NCI-H187 treated with DMSO at 0.1 percent for 48 hours (cell line): ENCODE measurements around the gene CNOT6L.

Source experiments
- DNase-seq: peaks from one replicate; lab custom pipeline; 2025; lab: John Stamatoyannopoulos, UW

Gene CNOT6L

DNA sequence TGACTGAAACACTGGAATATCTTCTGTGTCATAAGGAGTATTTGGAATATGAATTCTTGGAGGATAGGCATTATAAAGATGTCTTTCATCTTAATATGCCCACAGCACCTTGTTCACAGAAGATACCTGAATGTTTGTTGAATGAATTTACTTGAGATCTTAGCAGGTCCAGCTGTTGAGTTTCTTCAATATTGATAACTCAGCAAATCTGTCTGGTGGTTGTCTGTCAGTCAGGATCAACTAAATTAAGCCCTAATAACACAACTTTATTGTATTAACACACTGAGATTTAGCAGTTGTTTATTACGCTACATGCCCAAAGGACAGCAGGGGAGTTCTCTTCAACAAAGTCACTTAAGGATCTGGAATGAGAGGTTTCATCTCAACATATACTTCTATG, 106.5 kb downstream of the CNOT6L start:
- DNase-seq = no peak

- no peak for DNase-seq
Observed at GRCh38 chr4:77711469-77711868, 107.7 kb downstream of the CNOT6L start.

- DNase-seq = no peak
Observed at GRCh38 chr4:77710684-77711083, 108.5 kb downstream of the CNOT6L start.

DNA sequence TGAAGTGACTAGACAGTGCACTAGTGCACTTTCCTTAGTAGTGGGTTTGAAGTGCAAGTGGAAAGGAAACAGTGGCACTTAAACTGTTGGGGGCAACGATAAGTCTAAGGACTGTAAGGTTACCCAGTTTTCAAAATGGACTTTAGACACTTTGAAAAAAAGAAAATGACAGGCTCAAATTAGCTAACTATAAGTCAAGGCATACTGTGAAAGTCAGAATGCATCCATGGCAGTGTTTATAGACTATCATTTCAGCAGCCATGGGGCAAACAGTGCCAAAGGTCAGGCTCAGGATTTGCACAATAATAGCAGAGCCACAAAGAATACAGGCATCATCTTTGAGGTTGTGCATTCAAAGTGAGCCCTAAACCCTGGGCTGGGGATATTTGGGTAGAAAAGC, 109.1 kb downstream of the CNOT6L start:
- DNase-seq = no peak

GRCh38 chr4:77706717-77707116, 112.5 kb downstream of the CNOT6L start:
- no peak for DNase-seq

DNA sequence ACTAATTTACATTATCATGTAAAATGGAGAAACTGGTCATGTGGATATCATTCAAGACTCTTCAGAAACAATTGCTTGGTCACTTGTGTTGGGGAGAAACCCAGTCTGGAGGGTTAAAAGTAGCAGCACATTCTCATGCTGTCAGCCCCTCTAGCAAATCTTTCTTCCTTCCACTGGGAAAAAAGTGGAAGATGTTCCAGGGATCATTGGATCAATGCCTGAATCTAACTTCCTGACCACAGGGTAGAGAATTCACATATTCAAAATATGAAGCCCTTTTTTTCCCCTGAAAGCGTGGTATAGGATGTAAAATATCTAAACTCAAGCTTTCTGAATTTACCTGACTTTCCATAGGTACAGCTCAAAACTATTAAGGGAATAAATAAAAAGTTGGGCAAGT, 115.5 kb downstream of the CNOT6L start:
- DNase-seq = no peak

- no peak for DNase-seq
Observed at GRCh38 chr4:77701121-77701520, 118.0 kb downstream of the CNOT6L start.

GRCh38 chr4:77699731-77700210, 119.4 kb downstream of the CNOT6L start:
- DNase-seq = no peak

DNA sequence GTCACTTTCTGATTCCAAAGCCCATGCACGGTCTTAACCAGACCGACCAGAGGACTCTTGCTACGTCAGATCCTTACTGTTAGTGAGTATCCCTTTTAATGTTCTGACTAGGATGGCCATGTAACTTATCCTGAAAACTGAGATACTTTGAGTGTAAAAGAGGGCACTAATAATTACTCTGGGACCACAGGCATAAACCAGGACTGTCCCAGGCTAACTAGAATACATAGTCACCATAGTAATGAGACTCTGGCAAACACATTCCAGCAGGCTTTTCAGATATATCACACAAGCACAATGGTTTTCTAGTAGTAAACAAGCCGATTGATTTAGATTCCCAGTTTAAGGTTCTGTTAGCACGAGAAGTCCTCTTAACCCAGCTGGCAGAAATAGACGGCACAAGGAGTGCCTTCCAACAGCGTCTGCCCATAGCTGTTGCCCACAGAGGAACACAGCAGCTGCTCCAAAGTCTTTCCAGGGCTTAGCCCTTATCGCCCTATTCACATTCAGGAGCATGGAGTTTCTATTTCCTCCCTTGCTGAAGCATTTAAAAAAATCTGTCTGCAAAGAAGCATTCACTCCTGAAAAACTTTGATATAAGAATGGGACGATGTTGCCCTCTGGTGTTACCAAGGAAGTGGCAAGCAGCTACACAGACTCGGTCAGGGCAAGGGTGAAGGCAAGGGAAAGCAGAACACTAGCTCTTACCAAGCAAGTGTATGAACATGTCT, 121.1 kb downstream of the CNOT6L start:
- no peak for DNase-seq

DNA sequence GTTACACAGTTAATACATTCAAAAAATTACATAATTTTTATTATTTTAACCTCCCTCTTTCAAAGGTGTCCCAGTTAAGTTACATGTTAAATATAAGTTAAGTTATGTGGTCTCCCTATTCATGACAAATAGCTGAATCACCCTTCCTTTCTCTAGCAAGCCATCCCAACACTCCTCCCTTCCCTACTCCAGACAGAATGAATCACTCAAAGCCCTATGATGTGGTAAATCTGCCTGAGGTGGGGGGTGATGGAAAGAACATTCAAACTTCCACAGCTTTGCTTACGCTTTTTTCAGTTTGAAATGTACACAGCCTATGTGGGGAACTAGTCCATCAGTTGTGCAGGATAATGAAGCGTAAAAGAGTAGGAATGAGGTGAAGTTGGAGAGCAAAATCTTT, 123.4 kb downstream of the CNOT6L start:
- no peak for DNase-seq

DNA sequence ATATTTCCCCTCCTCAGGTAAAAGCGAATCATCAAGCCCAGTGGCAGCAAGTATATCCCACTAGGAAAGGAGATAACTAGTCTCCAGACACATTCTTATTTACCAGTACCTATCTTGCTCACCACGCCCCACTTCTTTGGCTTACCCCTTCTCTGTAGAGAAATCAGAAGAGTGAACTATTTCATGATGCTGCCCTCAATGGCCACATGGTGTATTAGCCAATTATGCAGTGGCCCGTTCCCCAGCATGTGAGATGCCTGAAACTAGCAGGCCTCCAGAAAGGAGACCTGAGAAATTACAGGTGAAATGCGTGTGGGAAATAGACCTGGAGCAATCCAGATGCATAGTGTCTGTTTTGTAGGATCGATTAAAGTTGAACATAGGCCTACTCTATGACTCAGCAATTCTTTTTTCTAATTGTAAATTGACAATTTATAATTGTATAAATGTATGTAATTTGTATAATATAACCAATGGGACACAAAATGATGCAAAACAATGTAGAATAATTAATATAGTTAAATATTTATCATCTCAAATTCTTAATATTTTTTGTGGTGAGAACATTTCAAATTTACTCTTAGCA, 126.2 kb downstream of the CNOT6L start:
- no peak for DNase-seq

GRCh38 chr4:77681792-77682191, 137.4 kb downstream of the CNOT6L start:
- DNase-seq = no peak

- DNase-seq = no peak
Observed at GRCh38 chr4:77676842-77677241, 142.3 kb downstream of the CNOT6L start.

DNA sequence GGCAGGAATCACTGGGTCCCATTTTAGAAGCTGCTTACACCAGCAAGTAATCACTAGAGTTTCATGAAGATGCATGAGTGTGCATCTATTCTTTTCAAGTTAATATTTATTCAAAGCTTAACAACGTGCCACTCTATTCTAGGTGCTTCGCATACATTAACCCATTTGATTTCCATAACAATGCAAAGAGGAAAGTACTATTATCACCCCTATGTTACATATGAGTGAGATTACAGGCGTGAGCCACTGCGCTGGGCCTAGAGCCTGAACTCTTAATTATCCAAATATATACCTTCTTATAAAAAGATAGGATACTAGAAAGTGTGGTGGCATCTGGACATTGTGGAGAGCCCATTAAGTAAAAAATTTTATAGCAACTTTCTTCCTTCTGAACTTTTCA, 148.1 kb downstream of the CNOT6L start:
- DNase-seq = no peak

DNA sequence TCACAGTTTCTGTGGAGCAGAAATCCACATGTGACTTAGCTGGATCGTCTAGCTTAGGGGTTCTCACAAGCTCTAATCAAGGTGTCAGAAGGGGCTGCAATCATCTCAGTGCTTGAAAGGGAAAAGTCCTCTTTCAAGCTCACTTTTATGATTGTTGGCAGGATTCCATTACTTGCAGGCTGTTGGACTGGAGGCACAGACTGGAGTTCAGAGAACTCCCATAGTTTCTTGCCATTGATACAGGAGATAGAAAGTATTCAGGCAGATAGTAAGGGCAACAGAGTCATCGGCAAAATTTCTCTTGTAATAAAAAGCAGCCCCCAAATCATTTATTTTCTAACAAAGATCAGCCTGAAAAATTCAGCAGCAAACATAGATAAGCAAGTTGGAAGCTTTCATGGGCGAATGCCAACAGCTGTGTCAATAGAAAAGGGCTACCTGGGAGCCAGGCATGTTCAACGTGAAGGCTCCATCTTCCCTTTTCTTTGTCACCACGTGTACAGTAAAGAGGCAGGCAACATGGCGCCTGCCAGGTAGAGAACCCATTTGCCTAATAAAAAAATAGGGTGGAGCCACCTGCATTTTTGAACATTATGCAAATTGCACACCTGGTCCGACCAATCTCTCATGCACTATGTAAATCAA, 149.1 kb downstream of the CNOT6L start:
- DNase-seq = no peak

DNA sequence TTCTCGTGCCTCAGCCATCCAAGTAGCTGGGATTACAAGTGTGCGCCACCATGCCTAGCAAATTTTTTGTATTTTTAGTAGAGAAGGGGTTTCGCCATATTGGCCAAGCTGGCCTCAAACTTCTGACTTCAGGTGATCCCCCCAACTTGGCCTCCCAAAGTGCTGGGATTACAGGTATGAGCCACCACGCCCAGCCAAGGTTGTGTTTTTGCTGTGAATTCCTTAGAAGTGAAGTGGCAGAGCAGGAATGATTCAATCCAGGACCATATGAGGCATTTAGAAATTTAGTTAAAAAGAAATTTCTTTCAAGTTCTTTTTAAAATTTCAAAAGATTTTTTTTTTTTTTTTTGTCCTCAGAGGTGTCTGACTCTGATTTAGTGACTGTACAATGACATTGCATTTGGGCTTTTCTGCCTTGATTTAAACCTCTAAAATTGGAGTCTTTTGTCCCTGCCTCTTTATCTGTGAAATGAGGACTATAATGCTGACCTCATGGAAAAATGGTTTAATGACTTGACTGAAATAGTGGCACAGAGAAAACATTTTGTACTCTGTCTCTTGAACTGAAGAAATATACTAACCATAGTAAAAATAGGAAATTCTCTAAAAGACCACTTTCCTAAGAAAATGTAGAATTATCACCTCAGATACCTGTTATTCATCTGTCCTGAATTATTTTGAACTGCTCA, 153.6 kb downstream of the CNOT6L start:
- no peak for DNase-seq
